Fibroblast of villous mesenchyme (primary cell): ENCODE results near the gene SEC16B. TPM values are rescaled to one million over a fixed set of nuclear protein-coding genes. Genes with fewer than 3 reads are reported as not detected.

Experiments used
- DNase-seq: peaks from one replicate; pipeline ENCODE4 v3.0.0-alpha.2; 2010; ENCODE audit warnings: low read depth
- H3K4me3 ChIP-seq: 2 replicates; pipeline ENCODE4 v1.5.1; 2011; ENCODE audit warnings: low read depth, mild to moderate bottlenecking, low read length
- CTCF ChIP-seq: IDR thresholded peaks from 2 replicates; pipeline ENCODE4 v1.5.1; 2012; ENCODE audit warnings: low read depth, mild to moderate bottlenecking, low read length; ENCODE audit not compliant: insufficient read depth
- total RNA-seq: library from RNA; depleted of rRNA; stranded (reverse); fragments of >200 nt; gene quantifications from 2 replicates; pipeline ENCODE4 v1.2.3, GENCODE V29; 2012

SEC16B gene
- total RNA-seq, 1 donor: 1.3 TPM

GRCh38 chr1:177958092-177958491 is 11.8 kb downstream of the SEC16B start:
- H3K4me3 ChIP-seq: no peak overlapping the region
- DNase-seq: no peak
- TF ChIP-seq CTCF: no peak

GRCh38 chr1:177954076-177954475 is 15.8 kb downstream of the SEC16B start:
- no peak for DNase-seq
- H3K4me3 ChIP-seq: no peak overlapping the region
- no peak for TF ChIP-seq CTCF

DNA sequence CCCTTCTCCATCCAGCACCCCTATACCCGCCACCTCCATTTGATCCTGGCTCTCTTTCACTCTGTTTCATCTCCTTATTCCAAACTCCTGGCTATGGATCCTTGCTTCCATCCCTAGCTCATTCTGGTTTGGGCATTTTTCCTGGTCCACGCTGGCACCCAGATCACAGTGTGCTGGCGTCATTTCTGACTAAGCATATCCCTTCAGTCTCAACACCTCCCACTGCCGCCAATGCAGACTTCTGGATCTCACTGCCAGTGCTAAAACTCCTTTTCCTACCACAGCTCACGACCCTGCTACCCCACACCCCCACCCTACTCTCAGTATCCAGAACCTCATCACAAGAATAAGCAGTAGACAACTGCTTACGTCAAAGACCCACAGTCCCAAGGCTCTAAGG is 16.3 kb downstream of the SEC16B start:
- no peak for TF ChIP-seq CTCF
- no peak overlapping the region for H3K4me3 ChIP-seq
- DNase-seq: no peak

- TF ChIP-seq CTCF: no peak
- DNase-seq: no peak
- H3K4me3 ChIP-seq: no peak overlapping the region
Observed at GRCh38 chr1:177952691-177953090, 17.2 kb downstream of the SEC16B start.

DNA sequence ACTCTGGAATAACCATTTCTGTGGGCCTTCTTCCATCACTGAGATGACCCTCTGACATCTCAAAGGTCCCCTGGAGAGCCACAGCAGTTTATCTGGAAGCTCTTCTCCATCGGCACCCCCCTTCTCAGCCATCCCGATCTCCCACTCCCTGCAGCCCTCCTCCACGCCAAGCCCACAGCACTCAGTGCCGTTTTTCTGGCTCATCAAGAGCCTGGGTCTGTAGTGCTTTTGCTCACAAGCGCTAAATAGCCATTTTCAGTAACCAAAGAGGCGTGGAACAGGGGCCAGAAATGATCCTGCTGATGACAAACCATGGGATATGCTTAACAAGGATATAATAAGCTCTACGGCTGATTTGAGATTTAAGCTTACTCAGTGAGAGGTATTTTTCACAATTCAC is 17.6 kb downstream of the SEC16B start:
- no peak for DNase-seq
- no peak overlapping the region for H3K4me3 ChIP-seq
- no peak for TF ChIP-seq CTCF

DNA sequence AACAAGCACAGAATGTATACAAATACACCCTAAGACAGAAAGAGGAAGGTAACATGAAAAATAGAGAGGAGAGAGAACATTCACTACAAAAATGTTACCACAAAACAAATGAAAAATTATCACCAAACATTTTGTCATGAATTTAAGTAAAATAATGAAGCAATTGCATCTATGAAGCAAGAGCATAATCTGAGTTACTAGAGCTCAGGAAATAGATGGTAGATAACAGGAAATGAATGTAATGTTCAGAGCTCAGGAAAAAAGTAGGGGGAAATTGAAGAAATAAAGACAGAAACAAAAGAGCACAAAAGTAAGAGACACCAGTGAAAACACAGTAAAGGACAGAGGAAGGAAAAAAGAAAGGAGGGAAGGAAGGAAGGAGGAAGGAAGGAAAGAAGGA is 19.4 kb downstream of the SEC16B start:
- no peak for DNase-seq
- H3K4me3 ChIP-seq: no peak overlapping the region
- no peak for TF ChIP-seq CTCF

DNA sequence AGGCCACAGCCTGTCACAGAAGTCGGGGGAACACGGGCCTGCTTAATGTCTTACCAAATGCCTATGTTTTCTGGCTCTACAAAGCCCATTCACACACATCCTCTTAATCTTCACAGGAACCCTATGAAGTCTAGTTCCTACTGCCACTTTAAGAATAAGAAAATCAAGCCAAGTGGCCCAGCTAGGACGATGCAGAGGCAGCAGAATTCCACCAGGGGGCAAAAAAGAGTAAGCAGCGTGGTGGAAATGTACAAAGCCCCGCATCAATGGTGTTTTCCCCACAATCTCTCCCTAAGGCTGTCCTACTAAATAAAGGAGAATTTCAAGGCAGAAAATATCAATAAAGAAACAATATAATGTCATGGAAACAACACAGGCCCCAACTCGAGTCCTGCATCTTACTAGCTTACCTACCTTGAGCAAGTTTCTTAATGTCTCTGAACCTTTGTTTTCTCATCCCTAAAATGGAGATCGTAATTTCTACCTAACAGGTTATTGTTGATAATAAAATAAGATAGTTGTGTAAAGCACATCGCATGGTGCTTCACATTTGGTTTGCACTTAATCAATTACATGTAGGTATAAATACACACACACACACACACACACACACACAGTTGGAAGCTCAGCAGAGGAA is 21.4 kb downstream of the SEC16B start:
- TF ChIP-seq CTCF: peak; percentile 95
- no peak overlapping the region for H3K4me3 ChIP-seq
- peak; percentile 67 for DNase-seq
